Ovary (tissue), 9 donors: ENCODE measurements around the gene KCNAB1. TPM values are rescaled to one million over a fixed set of nuclear protein-coding genes. Genes with fewer than 3 reads are reported as not detected.
"Not testable (repeated sequence)": the region's sequence is repeated elsewhere in the genome, so short reads cannot be mapped to it uniquely, and the experiment has no call there.

Source experiments
- DNase-seq, 5 donors: peaks; one replicate each; pipeline ENCODE4 v3.0.0-alpha.2; 2019 to 2020
- H3K27ac ChIP-seq, 2 donors: fragments of 200-600 bp; one replicate each; pipeline versions ENCODE4 v1.5.1 to v1.8.0; 2019 to 2022
- H3K27me3 ChIP-seq: fragments of 200-600 bp; one replicate; pipeline ENCODE4 v1.8.0; 2022
- H3K36me3 ChIP-seq: fragments of 200-600 bp; sonication (generic); one replicate; pipeline ENCODE4 v1.5.1; 2019
- H3K4me1 ChIP-seq: one replicate; pipeline ENCODE4 v1.8.1; 2013; ENCODE audit warnings: mild to moderate bottlenecking, moderate library complexity; ENCODE audit not compliant: insufficient read depth
- H3K4me3 ChIP-seq: fragments of 200-600 bp; sonication (generic); one replicate; pipeline ENCODE4 v1.5.1; 2017
- H3K9me3 ChIP-seq, 2 donors: fragments of 200-600 bp in 1 of 2; sonication (generic) in 1 of 2; one replicate each; pipeline versions ENCODE4 v1.5.1 to v1.8.1; 2013 to 2019; ENCODE audit warnings: mild to moderate bottlenecking in 1 of 2, moderate library complexity in 1 of 2
- EP300 ChIP-seq: sonication (generic); formaldehyde crosslinking; IDR thresholded peaks from one replicate; pipeline ENCODE4 v1.6.1; 2017; ENCODE audit warnings: antibody characterized with exemption
- POLR2A ChIP-seq: fragments of 450-650 bp; IDR thresholded peaks from one replicate; pipeline ENCODE4 v1.6.1; 2017; ENCODE audit warnings: antibody characterized with exemption, mild to moderate bottlenecking, moderate library complexity
- WGBS, 3 donors: extraction: QIAGEN DNeasy Blood & Tissue Kit in 1 of 3; methylation state at CpG; one replicate each; pipeline versions ENCODE4 v1.1.5 to v1.1.7; 2013 to 2017; 5-methylcytosine and 5-hydroxymethylcytosine counted together
- intact Hi-C, 4 donors: fragments of 100-400 bp; cut with DNase I; formaldehyde crosslinking; loops; one replicate each; pipeline versions ENCODE4 v1.11.0 to v1.15.1; 2022 to 2023
- polyA plus RNA-seq, 2 donors: library from polyadenylated mRNA; stranded (reverse); fragments of 200-250 nt in 1 of 2; fragments of 350-450 nt in 1 of 2; fragmentation: Illumina TruSeq in 1 of 2; extraction: RNeasy Lipid Tissue Mini Kit (QIAGEN cat#74804) in 1 of 2; gene quantifications; one replicate each; pipeline ENCODE4 v1.2.3, GENCODE V29; 2013 to 2014
- total RNA-seq, 7 donors: library from RNA; depleted of rRNA in 2 of 7; stranded (reverse); fragments of >200 nt in 2 of 7; fragmentation: NEBNext Ultra II Directional in 3 of 7; extraction: Animal tissue kit (Norgen Biotek cat#: 25700) in 3 of 7; gene quantifications; one replicate each; pipeline versions ENCODE4 v1.1.0 to v1.2.4, GENCODE V29; 2016 to 2023
- TF ChIP-seq, protein P1 (sequence below), 3 donors: fragments of 450-650 bp in 2 of 3; fragments of 200-600 bp in 1 of 3; IDR thresholded peaks; one replicate each; pipeline versions ENCODE4 v1.5.1 to v1.8.0; 2016 to 2022; ENCODE audit warnings: antibody characterized with exemption in 3 of 3, mild to moderate bottlenecking in 1 of 3
- donor health status: DM: no; HTN: no; CAD: no; lungs with moderate emphysema.
- donor health status: DM: no; HTN: no; CAD: no.
- donor health status: Bipolar disorder and iron deficiency.
- donor health status: DM: yes; HTN: yes; CAD: no.
- donor health status: DM: no; HTN: no; CAD: no.
- donor health status: DM: yes; HTN: yes; CAD: no.

KCNAB1 gene
- total and polyA plus RNA-seq, 9 donors: 0.60 to 8.0 (median 2.4) TPM

DNA sequence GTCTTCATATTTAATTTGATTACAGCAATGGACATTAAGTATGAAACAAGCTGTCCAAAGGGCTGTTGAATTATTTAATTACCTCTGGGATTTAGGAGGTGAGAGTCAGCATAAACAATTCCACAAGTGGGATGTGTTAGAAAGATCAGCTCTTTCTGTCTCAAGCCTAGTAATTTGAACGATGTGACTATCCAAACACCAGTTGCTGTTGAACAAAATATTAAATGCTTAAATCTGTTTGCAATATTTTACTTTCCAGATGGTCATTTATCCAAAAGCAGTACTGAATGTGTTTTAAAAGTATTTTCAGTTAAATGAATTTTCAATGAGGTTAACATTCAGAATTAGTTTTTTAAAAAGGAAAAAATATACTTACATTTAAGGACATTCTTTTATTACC is 12.7 kb downstream of the KCNAB1 start:
- intact Hi-C loops: no loop called here
- H3K4me1 ChIP-seq: peaks cover 6% of the 10 kb centered on the region
- no peak overlapping the region for H3K4me3 ChIP-seq
- H3K9me3 ChIP-seq: no peaks in the 10 kb centered on the region
- TF ChIP-seq POLR2A (no peak), EP300 (no peak)
- TF ChIP-seq, protein P1, sequence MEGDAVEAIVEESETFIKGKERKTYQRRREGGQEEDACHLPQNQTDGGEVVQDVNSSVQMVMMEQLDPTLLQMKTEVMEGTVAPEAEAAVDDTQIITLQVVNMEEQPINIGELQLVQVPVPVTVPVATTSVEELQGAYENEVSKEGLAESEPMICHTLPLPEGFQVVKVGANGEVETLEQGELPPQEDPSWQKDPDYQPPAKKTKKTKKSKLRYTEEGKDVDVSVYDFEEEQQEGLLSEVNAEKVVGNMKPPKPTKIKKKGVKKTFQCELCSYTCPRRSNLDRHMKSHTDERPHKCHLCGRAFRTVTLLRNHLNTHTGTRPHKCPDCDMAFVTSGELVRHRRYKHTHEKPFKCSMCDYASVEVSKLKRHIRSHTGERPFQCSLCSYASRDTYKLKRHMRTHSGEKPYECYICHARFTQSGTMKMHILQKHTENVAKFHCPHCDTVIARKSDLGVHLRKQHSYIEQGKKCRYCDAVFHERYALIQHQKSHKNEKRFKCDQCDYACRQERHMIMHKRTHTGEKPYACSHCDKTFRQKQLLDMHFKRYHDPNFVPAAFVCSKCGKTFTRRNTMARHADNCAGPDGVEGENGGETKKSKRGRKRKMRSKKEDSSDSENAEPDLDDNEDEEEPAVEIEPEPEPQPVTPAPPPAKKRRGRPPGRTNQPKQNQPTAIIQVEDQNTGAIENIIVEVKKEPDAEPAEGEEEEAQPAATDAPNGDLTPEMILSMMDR (IDR thresholded peaks at IDR 0.05): no peak
- no peaks in the 10 kb centered on the region for H3K36me3 ChIP-seq
- no peak overlapping the region for H3K27ac ChIP-seq
- 5 to 15% (median 9%) methylated on average over 1 of the region's 1 CpG for WGBS, 3 donors
- DNase-seq: no peak
- no peaks in the 10 kb centered on the region for H3K27me3 ChIP-seq

DNA sequence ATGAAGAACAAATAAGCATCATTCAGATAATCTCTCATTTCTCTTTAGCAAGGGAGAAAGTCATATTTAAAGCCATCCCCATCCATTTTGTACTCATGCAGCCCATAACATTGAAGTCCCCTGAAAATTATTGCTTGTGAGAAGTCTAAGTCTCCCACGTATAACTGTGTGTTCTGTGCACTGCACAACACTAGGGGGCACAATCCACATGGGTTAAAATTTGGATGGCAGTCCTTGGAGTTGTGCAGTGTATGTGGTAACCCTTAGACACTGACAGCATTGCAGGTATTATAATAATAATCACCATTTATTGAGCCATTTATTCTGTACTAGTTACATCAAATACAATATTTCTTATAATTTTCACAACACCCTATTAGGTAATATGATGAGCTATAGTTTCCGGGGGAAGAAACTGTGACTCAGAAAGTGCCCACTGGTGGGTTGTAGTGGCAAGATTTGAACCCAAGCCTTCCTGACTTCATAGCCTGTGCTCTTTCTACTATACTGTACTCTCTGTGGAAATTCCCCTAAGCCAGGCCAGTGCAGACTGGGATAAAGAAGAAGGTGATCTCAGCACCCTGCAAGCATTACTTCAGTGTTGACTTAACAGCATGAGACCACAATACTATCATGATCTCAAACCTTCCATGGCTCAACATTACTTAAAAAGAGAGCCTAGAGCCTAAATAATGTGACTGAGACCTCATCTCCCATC is 15.7 kb downstream of the KCNAB1 start:
- TF ChIP-seq POLR2A (no peak), EP300 (no peak)
- TF ChIP-seq, protein P1 (IDR thresholded peaks at IDR 0.05): no peak
- H3K27ac ChIP-seq: no peak overlapping the region
- DNase-seq: no peak
- no peak overlapping the region for H3K4me3 ChIP-seq
- no peaks in the 10 kb centered on the region for H3K9me3 ChIP-seq
- no peaks in the 10 kb centered on the region for H3K27me3 ChIP-seq
- H3K4me1 ChIP-seq: peaks cover 7% of the 10 kb centered on the region
- intact Hi-C loops: no loop called here
- 82 to 87% (median 85%) methylated on average over 2 of the region's 2 CpGs for WGBS, 3 donors
- H3K36me3 ChIP-seq: no peaks in the 10 kb centered on the region

DNA sequence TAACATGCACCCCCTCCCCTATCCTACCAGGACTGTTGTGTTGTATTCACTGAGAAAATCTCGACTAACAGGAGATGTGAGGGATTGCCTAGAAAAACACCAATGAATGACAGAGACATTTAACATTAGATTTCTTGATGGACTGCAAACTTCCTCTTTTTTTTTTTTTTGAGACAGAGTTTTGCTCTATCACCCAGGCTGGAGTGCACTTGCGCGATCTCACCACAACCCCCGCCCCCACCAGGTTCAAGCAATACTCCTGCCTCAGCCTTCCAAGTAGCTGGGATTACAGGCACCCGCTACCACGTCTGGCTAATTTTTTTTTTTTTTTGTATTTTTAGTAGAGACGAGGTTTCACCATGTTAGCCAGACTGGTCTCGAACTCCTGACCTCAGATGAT is 17.0 kb downstream of the KCNAB1 start:
- 82 to 88% (median 85%) methylated on average over 8 of the region's 8 CpGs for WGBS, 3 donors
- H3K4me1 ChIP-seq, H3K27me3 ChIP-seq, H3K4me3 ChIP-seq, DNase-seq, H3K9me3 ChIP-seq, H3K36me3 ChIP-seq, H3K27ac ChIP-seq, intact Hi-C loops: not testable (repeated sequence)

DNA sequence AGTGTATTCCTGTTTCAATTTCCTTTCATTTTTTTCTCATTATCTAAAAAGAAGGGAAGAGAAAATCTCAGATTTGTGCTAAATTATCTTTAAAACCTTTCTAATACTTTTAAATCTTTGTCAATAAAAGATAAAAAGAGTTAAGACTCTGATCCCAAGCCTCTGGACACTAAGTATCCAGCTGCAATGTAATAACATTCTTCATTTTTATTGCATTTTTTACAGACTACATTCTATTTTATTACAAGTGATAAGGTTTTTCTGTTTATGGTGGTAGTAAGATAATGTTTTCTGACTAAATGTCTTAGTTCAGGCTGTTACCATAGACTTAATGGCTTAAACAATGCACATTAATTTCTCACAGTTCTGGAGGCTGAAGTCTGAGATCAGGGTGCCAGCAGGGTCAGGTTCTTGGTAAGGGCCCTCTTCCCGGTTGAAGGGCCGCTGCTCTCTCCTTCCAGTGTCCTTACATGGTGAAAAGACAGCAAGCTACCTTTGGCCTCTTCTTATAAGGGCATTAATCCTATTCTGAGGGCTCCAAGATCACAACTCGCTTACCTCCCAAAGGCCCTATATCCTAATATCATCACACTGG is 19.7 kb downstream of the KCNAB1 start:
- intact Hi-C loops: loop anchor here in 1 of 4 donors (10.0 kb wide), 1 partner anchor 995 kb away; no protein-coding TSS in a partner anchor
- no peak overlapping the region for H3K27ac ChIP-seq

More for the DNA sequence above, 19.7 kb downstream of the KCNAB1 start:
- Histone ChIP-seq H3K9me3 (no peaks in the 10 kb centered on the region), H3K27me3 (no peaks in the 10 kb centered on the region), H3K4me3 (no peak overlapping the region), H3K4me1 (peaks cover 3% of the 10 kb centered on the region), H3K36me3 (no peaks in the 10 kb centered on the region)
- no peak for DNase-seq
- WGBS, 3 donors: 45 to 58% (median 57%) methylated on average over 3 of the region's 3 CpGs
- TF ChIP-seq POLR2A (no peak), EP300 (no peak)
- TF ChIP-seq, protein P1 (IDR thresholded peaks at IDR 0.05): no peak
